Immature natural killer cell (primary cell): ENCODE data around the gene SLC38A11. TPM values are rescaled to one million over a fixed set of nuclear protein-coding genes. Genes with fewer than 3 reads are reported as not detected.
"Not testable (repeated sequence)": the region's sequence is repeated elsewhere in the genome, so short reads cannot be mapped to it uniquely, and the experiment has no call there.

Experiments
- DNase-seq, 3 donors: peaks; one replicate each; pipeline ENCODE4 v3.0.0; 2022; ENCODE audit warnings: mixed read lengths in 1 of 3
- H3K27ac Mint-ChIP-seq, 6 donors: one replicate each; pipeline ENCODE4 v1.8.0; 2020; ENCODE audit warnings: mixed read lengths in 6 of 6, mild to moderate bottlenecking in 5 of 6, inconsistent platforms in 4 of 6, moderate library complexity in 3 of 6
- H3K27me3 Mint-ChIP-seq, 3 donors: one replicate each; pipeline ENCODE4 v1.8.0; 2020 to 2021; ENCODE audit warnings: low read depth in 3 of 3, mild to moderate bottlenecking in 3 of 3, mixed read lengths in 3 of 3, moderate library complexity in 3 of 3, inconsistent platforms in 1 of 3
- H3K36me3 Mint-ChIP-seq, 3 donors: one replicate each; pipeline ENCODE4 v1.8.0; 2020; ENCODE audit warnings: mixed read lengths in 3 of 3, inconsistent platforms in 2 of 3, mild to moderate bottlenecking in 2 of 3
- H3K4me1 Mint-ChIP-seq, 2 donors: one replicate each; pipeline ENCODE4 v1.8.0; 2020; ENCODE audit warnings: inconsistent platforms in 2 of 2, mild to moderate bottlenecking in 2 of 2, mixed read lengths in 2 of 2, moderate library complexity in 1 of 2
- H3K4me3 Mint-ChIP-seq, 5 donors: one replicate each; pipeline ENCODE4 v1.8.0; 2020; ENCODE audit warnings: mild to moderate bottlenecking in 5 of 5, mixed read lengths in 5 of 5, inconsistent platforms in 3 of 5, moderate library complexity in 3 of 5
- H3K9me3 Mint-ChIP-seq, 6 donors: one replicate each; pipeline ENCODE4 v1.8.0; 2020; ENCODE audit warnings: mild to moderate bottlenecking in 6 of 6, mixed read lengths in 6 of 6, inconsistent platforms in 4 of 6, moderate library complexity in 3 of 6
- polyA plus RNA-seq, 3 donors: library from polyadenylated mRNA; unstranded; fragments of 300-500 nt; fragmentation: Illumina TruSeq; gene quantifications; one replicate each; pipeline ENCODE4 v1.2.3, GENCODE V29; 2021

The SLC38A11 gene
- polyA plus RNA-seq, 3 donors from 2014 or later, result not detected

DNA sequence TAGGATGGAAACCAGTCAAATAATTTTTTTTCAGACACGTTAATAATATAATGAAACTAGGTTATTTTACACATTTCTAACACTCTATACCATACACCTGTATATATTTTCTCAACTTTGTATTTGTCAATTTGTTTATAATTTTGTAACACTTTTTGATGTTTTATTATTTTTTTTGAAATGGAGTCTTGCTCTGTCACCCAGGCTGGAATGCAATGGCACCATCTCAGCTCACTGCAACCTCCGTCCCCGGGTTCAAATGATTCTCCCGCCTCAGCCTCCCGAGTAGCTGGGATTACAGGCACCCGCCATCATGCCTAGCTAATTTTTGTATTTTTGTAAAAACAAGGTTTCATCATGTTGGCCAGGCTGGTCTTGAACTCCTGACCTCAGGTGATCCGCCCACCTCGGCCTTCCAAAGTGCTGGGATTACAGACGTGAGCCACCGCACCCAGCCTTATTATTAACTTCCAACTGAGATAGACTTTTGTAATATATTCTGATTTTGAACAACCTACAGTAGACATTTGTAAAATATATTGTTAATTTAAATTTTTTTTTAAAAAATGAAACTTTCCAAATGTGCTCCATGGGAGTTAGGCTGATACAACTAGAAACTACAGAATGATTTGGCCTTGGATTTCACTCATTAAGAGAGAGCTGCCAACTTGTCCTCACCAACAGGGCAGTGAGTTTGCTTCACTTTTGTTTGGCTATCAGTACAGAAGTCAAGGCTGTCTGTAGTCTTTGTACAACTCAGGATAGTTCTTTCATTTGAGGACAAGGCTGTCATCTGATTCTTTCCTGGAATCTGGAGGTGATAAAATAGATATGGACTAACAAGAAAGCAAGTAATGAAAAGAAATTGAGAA, 79.8 kb downstream of the SLC38A11 start:
- Mint-ChIP-seq H3K4me3 (no peak overlapping the region), H3K36me3 (no peaks in the 10 kb centered on the region), H3K27me3 (no peaks in the 10 kb centered on the region), H3K4me1 (no peaks in the 10 kb centered on the region), H3K9me3 (peaks cover 0 to 5% (median 0%) of the 10 kb centered on the region in 6 donors), H3K27ac (no peak overlapping the region)
- DNase-seq, result no peak

DNA sequence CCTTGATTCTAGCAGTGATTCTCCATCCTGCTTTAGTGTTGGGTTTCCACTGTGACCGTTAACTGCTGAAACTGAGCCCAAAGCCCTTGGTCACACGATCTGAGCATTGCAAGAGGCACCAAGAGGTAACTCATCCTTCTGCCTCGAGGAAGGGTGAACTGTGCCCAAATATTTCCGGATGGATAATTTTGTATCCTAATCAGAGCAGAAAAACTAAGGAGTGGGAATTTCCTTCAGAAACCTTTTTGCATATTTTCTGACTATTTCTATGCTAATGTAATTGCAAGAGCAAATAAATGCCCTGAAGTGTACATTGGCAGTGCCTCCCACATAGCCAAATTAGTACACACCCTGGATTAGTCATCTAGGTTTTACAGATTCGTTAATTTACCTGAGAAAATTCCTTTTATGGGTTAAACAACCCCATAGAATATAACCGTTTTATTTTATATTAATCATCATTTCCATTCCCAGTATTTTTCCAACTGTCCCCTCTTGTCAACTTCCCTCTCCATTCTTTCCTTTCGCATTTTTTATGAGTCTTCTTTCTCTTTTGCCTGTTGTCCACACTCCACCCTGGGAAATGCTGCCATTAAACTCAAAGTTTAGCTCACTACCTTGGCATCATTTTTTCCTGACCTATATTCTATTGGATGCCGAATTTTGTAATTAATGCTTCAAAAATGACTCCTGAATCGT, 82.0 kb downstream of the SLC38A11 start:
- Mint-ChIP-seq H3K9me3 (peaks cover 0 to 5% (median 0%) of the 10 kb centered on the region in 6 donors), H3K4me3 (no peak overlapping the region), H3K27ac (no peak overlapping the region), H3K4me1 (no peaks in the 10 kb centered on the region), H3K36me3 (no peaks in the 10 kb centered on the region), H3K27me3 (no peaks in the 10 kb centered on the region)
- DNase-seq, result no peak

DNA sequence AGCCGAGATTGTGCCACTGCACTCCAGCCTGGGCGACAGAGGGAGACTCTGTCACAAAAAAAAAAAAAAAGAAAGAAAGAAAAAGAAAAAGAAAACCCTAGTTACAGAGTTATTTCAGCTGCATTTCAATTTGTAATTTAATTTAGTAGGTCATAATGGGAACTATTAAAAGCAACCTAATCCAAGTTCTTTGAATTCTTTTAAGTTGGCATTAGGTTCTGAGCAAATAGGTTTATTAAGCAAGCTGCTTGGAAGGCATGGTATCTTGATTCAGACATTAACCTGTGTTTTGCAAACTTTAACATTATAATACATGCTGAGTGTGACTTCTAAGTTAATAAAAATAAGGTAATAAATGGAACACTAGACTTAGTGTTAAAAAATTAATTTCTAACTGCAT, 83.9 kb downstream of the SLC38A11 start:
- Mint-ChIP-seq H3K4me3 (no peak overlapping the region), H3K27me3 (no peaks in the 10 kb centered on the region), H3K27ac (no peak overlapping the region), H3K36me3 (no peaks in the 10 kb centered on the region), H3K9me3 (peaks cover 0 to 4% (median 0%) of the 10 kb centered on the region in 6 donors), H3K4me1 (no peaks in the 10 kb centered on the region)
- no peak for DNase-seq

DNA sequence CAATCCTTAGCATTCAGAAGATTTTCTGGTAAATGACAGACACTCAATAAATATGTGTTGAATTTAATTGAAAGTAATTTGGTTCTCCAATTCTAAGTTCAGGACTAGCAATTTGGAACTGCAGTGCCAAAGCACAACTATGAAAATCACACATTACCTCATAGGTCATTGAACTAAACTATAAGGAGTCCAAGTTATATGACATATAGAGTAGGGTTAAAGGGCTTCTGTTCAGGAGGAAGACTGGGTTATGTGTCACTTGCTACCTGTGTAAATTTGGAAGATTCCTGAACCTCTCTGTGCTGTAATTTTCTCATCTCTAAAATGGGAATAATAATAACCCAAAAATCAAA, 85.9 kb downstream of the SLC38A11 start:
- no peak overlapping the region for H3K27ac Mint-ChIP-seq

DNA sequence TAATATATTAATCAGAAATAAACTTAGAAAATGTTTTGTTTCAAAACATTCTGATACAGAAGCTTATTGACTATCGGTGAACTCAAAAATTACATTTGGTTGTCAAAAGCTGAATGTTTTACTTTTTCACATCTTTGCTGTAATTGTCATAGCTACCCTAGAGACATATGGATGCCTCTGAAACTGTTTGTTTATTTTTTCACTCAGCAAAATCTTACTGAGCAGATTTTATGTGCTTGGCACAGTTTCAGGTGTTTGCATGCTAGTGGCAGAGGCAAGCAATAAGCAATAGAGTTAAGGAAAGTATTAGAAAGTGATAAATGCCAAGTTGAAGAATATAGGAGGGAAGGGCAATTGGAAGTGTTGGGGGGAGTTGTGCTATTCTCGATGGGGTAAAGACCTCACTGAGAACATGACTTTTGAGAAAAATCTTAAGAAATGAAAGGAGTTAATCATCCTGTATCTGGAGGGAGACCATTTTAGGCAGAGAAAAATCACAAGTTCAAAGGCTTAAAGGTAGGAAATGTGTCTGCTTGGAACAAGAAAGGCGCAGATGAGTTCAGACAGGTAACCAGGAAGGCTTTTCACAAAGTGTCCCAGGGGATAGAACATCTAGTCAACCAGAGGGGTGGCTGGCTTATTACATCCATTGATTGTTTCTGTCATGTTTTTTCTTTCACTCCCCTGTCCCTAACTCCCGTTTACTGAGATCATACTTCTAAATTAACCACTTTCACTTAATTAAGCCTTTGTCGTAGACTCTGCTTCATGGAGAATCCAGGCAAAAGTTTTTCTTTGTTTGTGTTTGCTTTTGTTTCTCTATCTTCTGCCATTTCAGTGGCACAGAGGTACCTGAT, 86.5 kb downstream of the SLC38A11 start:
- H3K4me1 Mint-ChIP-seq, result no peaks in the 10 kb centered on the region
- peaks cover 0 to 4% (median 0%) of the 10 kb centered on the region in 6 donors for H3K9me3 Mint-ChIP-seq
- H3K27ac Mint-ChIP-seq, result no peak overlapping the region
- H3K36me3 Mint-ChIP-seq, result no peaks in the 10 kb centered on the region
- H3K4me3 Mint-ChIP-seq, result no peak overlapping the region
- no peak for DNase-seq
- peaks cover 0 to 2% (median 0%) of the 10 kb centered on the region in 3 donors for H3K27me3 Mint-ChIP-seq

More for the DNA sequence above, 85.9 kb downstream of the SLC38A11 start:
- Mint-ChIP-seq H3K9me3 (peaks cover 0 to 4% (median 0%) of the 10 kb centered on the region in 6 donors), H3K27me3 (peaks cover 0 to 2% (median 0%) of the 10 kb centered on the region in 3 donors), H3K4me3 (no peak overlapping the region), H3K36me3 (no peaks in the 10 kb centered on the region), H3K4me1 (no peaks in the 10 kb centered on the region)
- no peak for DNase-seq

DNA sequence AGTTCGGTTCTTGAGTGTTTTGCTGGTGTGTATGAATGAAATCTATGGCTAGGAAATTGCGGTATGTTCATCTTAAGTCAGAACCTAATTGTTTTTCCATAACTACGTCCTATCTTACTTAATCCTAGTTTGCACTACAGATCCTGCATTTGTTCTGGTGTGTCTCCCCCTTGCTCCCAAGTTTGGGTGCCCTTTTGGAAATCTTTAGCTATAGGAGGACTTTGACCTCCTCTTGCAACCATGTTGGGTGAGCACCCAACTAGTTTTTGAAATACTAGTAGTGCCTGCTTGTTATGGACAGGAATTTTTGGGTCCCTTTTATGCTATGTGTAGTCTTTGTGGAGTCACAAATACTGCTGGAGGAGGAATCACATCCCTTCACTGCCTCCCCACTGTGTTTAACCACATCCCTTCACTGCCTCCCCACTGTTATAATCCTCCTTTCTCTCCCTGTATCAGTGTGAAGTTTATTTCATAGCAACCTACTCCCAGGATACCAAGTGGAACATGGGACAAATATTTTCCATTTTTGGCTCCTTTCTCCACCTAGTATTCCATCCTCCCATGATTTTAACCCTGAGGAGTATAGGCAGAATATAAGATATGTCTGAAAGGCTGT, 87.4 kb downstream of the SLC38A11 start:
- Mint-ChIP-seq H3K36me3 (no peaks in the 10 kb centered on the region), H3K27me3 (peaks cover 0 to 2% (median 0%) of the 10 kb centered on the region in 3 donors), H3K9me3 (peaks cover 0 to 4% (median 0%) of the 10 kb centered on the region in 6 donors), H3K4me3 (no peak overlapping the region), H3K4me1 (no peaks in the 10 kb centered on the region), H3K27ac (no peak overlapping the region)
- no peak for DNase-seq

DNA sequence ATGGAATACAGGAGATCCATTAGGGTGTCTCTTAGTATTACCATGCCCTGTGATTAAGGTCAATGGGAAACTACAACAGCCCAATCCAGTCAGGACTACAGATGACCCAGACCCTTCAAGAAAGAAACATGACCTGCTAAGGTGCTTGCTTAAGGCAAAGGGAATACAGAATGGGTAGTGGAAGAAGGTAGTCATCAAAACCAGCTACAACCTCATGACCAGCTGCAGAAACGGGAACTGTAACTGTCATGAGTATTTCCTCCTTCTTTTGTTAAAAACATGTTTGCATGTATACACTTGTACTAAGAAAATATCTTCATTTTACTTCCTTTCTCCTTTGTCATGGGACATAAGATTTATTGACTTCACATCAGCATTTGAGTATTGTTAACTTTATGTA, 88.9 kb downstream of the SLC38A11 start:
- not testable (repeated sequence) for H3K27ac Mint-ChIP-seq, H3K27me3 Mint-ChIP-seq, H3K9me3 Mint-ChIP-seq, DNase-seq, H3K4me3 Mint-ChIP-seq, H3K4me1 Mint-ChIP-seq, H3K36me3 Mint-ChIP-seq

DNA sequence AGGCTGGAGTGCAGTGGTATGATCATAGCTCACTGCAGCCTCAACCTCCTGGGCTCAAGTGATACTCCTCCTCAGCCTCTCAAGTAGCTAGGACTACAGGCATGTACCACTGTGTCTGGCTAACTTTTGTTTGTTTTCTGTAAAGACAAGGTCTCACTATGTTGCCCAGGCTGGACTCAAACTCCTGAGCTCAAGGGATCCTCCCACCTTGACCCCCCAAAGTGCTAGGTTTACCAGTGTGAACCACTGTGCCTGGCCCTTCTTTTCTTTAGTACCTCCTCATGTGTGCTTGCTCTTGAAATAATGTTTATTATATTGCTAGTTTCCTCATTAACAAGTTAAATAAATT, 94.7 kb downstream of the SLC38A11 start:
- H3K9me3 Mint-ChIP-seq, result no peaks in the 10 kb centered on the region
- H3K4me3 Mint-ChIP-seq, result no peak overlapping the region
- no peak overlapping the region for H3K27ac Mint-ChIP-seq
- no peaks in the 10 kb centered on the region for H3K4me1 Mint-ChIP-seq
- no peaks in the 10 kb centered on the region for H3K27me3 Mint-ChIP-seq
- H3K36me3 Mint-ChIP-seq, result no peaks in the 10 kb centered on the region
- no peak for DNase-seq

DNA sequence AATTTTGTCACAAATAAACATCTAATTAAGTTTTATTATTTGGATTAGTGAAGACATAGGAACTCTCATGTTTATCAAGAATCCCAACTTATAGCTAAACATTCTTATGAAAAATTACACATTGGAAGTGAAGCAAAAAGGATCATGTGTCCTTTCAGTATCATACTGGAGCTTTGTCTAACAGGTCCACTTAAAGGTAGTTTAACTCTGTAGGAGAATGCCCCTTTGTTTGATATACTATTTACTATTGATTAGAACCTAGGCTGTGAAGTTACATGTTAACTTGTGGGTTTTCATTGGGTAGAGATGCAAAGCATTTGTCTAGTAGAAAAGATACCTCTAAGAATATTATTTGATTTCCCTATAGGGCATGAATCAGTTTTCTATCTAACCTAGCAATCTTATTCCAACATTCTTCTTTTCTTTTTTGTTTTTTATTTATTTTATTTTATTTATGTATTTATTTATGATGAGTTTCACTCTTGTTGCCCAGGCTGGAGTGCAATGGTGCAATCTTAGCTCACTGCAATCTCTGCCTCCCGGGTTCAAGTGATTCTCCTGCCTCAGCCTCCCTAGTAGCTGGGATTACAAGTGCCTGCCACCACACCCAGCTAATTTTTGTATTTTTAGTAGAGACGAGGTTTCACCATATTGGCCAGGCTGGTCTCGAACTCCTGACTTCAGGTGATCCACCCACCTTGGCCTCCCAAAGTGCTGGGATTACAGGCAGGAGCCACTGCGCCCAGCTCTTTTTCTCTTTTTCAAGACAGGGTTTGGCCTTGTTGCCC, 95.2 kb downstream of the SLC38A11 start:
- not testable (repeated sequence) for H3K4me1 Mint-ChIP-seq, H3K36me3 Mint-ChIP-seq, H3K9me3 Mint-ChIP-seq, DNase-seq, H3K4me3 Mint-ChIP-seq, H3K27ac Mint-ChIP-seq, H3K27me3 Mint-ChIP-seq

DNA sequence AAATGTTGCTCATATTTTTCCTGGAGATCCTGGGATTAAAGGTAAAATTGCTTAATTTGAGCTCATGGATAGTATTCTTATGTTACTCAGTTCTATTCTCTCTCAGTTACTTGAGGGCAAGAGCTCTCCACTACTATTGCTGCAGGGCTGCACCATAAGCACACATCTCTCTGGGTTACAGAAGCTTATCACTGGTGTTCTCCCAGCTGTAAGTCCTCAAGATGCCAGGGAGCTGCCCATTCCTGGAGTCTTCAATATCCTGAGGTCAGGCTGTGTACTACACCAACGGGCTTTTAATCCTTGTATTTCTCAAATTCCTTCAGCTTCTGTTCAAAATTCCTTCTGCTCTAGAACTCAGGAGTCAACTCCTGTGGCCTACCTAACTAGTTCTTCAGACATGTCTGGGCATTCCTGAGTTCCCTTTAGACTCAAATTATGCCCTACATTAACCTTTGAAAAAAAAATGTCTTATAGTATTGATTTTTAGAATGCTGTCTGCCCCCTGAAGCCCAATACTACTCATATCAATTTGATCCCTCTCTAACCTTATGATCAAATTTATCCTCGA, 96.0 kb downstream of the SLC38A11 start:
- Mint-ChIP-seq H3K9me3 (no peaks in the 10 kb centered on the region), H3K4me3 (no peak overlapping the region), H3K4me1 (no peaks in the 10 kb centered on the region), H3K36me3 (no peaks in the 10 kb centered on the region), H3K27ac (no peak overlapping the region), H3K27me3 (no peaks in the 10 kb centered on the region)
- DNase-seq, result no peak

DNA sequence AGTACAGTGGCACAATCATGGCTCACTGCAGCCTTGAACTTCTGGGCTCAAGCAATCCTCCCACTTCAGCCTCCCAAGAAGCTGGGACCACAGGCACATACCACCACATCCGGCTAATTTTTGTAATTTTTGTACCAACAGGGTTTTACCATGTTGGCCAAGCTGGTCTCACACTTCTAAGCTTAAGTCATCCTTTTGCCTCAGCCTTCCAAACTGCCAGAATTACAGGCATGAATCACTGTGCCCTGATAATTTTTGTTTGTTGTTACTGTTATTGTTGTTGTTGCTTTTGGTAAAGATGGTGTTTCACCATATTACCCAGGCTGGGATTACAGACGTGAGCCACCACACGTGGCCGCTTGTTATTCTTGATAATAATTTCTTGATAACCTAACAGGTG, 103.2 kb downstream of the SLC38A11 start:
- peaks cover 2 to 5% of the 10 kb centered on the region in 2 donors for H3K4me1 Mint-ChIP-seq
- H3K27ac Mint-ChIP-seq, result no peak overlapping the region
- H3K9me3 Mint-ChIP-seq, result no peaks in the 10 kb centered on the region
- H3K4me3 Mint-ChIP-seq, result no peak overlapping the region
- no peaks in the 10 kb centered on the region for H3K36me3 Mint-ChIP-seq
- peaks cover 0 to 2% (median 2%) of the 10 kb centered on the region in 3 donors for H3K27me3 Mint-ChIP-seq
- DNase-seq, result no peak

DNA sequence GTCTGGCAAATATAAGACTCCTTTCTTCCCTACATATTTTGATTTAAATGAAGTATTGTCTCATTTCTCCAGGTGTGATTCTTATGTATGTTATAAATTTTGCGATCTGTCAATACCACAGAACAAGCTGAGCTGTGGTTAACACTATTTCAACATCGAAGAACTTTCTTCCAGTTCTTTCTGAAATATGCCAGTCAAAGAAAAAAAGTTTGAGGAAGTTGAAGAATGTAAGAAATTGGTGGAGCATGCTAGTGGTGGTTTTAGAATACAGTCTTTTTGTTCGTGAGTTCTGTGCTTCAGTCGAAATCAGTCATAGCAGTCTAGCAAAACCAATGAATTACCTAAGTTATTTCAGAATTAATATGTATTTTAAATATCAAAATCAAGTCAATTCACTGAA, 105.1 kb downstream of the SLC38A11 start:
- Mint-ChIP-seq H3K9me3 (peaks cover 0 to 2% (median 0%) of the 10 kb centered on the region in 6 donors), H3K27me3 (peaks cover 0 to 2% (median 2%) of the 10 kb centered on the region in 3 donors), H3K4me3 (no peak overlapping the region), H3K4me1 (peaks cover 2 to 5% of the 10 kb centered on the region in 2 donors), H3K27ac (no peak overlapping the region), H3K36me3 (no peaks in the 10 kb centered on the region)
- no peak for DNase-seq

DNA sequence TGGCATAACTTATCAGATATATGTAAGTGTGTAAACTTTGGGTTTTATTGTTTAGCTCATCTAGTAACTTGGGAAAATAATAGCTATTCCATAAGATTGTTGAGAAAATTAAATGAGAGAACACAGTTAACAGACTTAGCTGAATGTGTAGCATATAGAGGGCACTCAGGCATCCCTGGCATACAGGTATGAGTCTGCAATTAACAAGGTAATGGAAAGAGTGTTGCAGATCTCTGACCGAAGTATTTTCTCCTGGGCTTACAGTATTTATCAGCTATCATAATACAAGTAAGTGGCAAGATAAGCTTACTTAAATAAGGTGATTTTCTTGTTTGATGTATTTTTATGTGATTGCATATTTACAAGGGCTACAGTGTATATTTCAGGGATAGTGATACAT, 105.8 kb downstream of the SLC38A11 start:
- Mint-ChIP-seq H3K9me3 (peaks cover 0 to 2% (median 0%) of the 10 kb centered on the region in 6 donors), H3K27me3 (peaks cover 0 to 2% (median 2%) of the 10 kb centered on the region in 3 donors), H3K4me1 (peaks cover 2 to 5% of the 10 kb centered on the region in 2 donors), H3K27ac (no peak overlapping the region), H3K4me3 (no peak overlapping the region), H3K36me3 (no peaks in the 10 kb centered on the region)
- DNase-seq, result no peak
